Smooth muscle cell (in vitro differentiated cells): Measurements from ENCODE around the gene BOLA2B. TPM values are rescaled to one million over a fixed set of nuclear protein-coding genes. Genes with fewer than 3 reads are reported as not detected.

Experiments used
- DNase-seq: peaks from one replicate; lab custom pipeline; 2025; ENCODE audit not compliant: unreplicated experiment; lab: John Stamatoyannopoulos, UW
- H2AFZ ChIP-seq: fragments of 200-600 bp; sonication (generic); 2 replicates; pipeline ENCODE4 v1.6.0; 2016; ENCODE audit warnings: antibody characterized with exemption, low read depth, mild to moderate bottlenecking
- H3F3A ChIP-seq: fragments of 200-600 bp; sonication (generic); 2 replicates; pipeline ENCODE4 v1.6.0; 2017; ENCODE audit warnings: antibody characterized with exemption, low read depth
- H3K27ac ChIP-seq: fragments of 200-600 bp; sonication (generic); 2 replicates; pipeline ENCODE4 v1.5.1; 2016; ENCODE audit warnings: low read depth, mild to moderate bottlenecking
- H3K27me3 ChIP-seq: fragments of 200-600 bp; sonication (generic); 2 replicates; pipeline ENCODE4 v1.6.1; 2016; ENCODE audit warnings: low read depth, mild to moderate bottlenecking
- H3K36me3 ChIP-seq: fragments of 200-600 bp; sonication (generic); 2 replicates; pipeline ENCODE4 v1.5.1; 2016; ENCODE audit warnings: low read depth
- H3K4me1 ChIP-seq: fragments of 200-600 bp; sonication (generic); 2 replicates; pipeline ENCODE4 v1.5.1; 2016; ENCODE audit warnings: low read depth
- H3K4me2 ChIP-seq: fragments of 200-600 bp; sonication (generic); 2 replicates; pipeline ENCODE4 v1.6.0; 2016; ENCODE audit warnings: mild to moderate bottlenecking
- H3K4me3 ChIP-seq: fragments of 200-600 bp; sonication (generic); 2 replicates; pipeline ENCODE4 v1.5.1; 2016; ENCODE audit warnings: mild to moderate bottlenecking
- H3K79me2 ChIP-seq: fragments of 200-600 bp; sonication (generic); 2 replicates; pipeline ENCODE4 v1.6.0; 2016; ENCODE audit warnings: low read depth, mild to moderate bottlenecking
- H3K9ac ChIP-seq: fragments of 200-600 bp; sonication (generic); 2 replicates; pipeline ENCODE4 v1.6.0; 2016; ENCODE audit warnings: low read depth
- H3K9me3 ChIP-seq: fragments of 200-600 bp; sonication (generic); replicated peaks from 2 replicates; pipeline ENCODE4 v1.5.1; 2016; ENCODE audit warnings: low read depth
- H4K20me1 ChIP-seq: fragments of 200-600 bp; sonication (generic); 2 replicates; pipeline ENCODE4 v1.6.0; 2016; ENCODE audit warnings: low read depth
- CTCF ChIP-seq: fragments of 200-600 bp; sonication (generic); IDR thresholded peaks from 2 replicates; pipeline ENCODE4 v1.5.1; 2017; ENCODE audit warnings: borderline replicate concordance, mild to moderate bottlenecking, antibody characterized with exemption; ENCODE audit not compliant: insufficient read depth, poor library complexity, severe bottlenecking
- WGBS: methylation state at CpG from one replicate; pipeline ENCODE4 v1.1.7; 2016; ENCODE audit warnings: low lambda C conversion rate; 5-methylcytosine and 5-hydroxymethylcytosine counted together
- polyA plus RNA-seq: library from polyadenylated mRNA; unstranded; fragments of >200 nt; fragmentation: Nextera tagmentation; extraction: Ambion mirVana; gene quantifications from 2 replicates; pipeline ENCODE4 v1.2.1, GENCODE V29; 2016
- total RNA-seq: library from RNA; depleted of rRNA; stranded (reverse); fragments of >200 nt; gene quantifications from 2 replicates; pipeline ENCODE4 v1.2.3, GENCODE V29; 2014

The BOLA2B gene
- total and polyA plus RNA-seq, 2 experiments from 2014 or later = 148 to 338 TPM

GRCh38 chr16:30183233-30184095 lies 10.0 kb downstream of the BOLA2B start, which contains the start of gene CORO1A:
Gene CORO1A (plus strand): TSS chr16:30183602. CDS start chr16:30185210, 1,608 bp downstream.
- WGBS = 2% methylated on average over 38 of the region's 81 CpGs
- no peaks in the 10 kb centered on the region for H3K36me3 ChIP-seq
- TF ChIP-seq CTCF = no peak
- peak within 1 kb of the TSS; percentile 69 for H3K4me3 ChIP-seq
- peaks cover 3% of the 10 kb centered on the region for H3F3A ChIP-seq
- H3K79me2 ChIP-seq = no peaks in the 10 kb centered on the region
- H3K27me3 ChIP-seq = no peaks in the 10 kb centered on the region
- no peaks in the 10 kb centered on the region for H3K4me1 ChIP-seq
- no peaks in the 10 kb centered on the region for H4K20me1 ChIP-seq
- H3K9ac ChIP-seq = no peak within 1 kb of the TSS
- peak within 1 kb of the TSS; percentile 96 for H3K4me2 ChIP-seq
- H2AFZ ChIP-seq = peak within 1 kb of the TSS; percentile 97
- no peaks in the 10 kb centered on the region for H3K9me3 ChIP-seq
- H3K27ac ChIP-seq = peak within 1 kb of the TSS; percentile 40
- DNase-seq = peak; percentile 50

- H3K4me2 ChIP-seq = no peak overlapping the region
- no peak overlapping the region for H3K27ac ChIP-seq
- WGBS = 72% methylated on average over 3 of the region's 3 CpGs
- H3K36me3 ChIP-seq = no peaks in the 10 kb centered on the region
- no peak for DNase-seq
- no peaks in the 10 kb centered on the region for H3K79me2 ChIP-seq
- H4K20me1 ChIP-seq = no peaks in the 10 kb centered on the region
- H3K4me3 ChIP-seq = no peak overlapping the region
- H3K9ac ChIP-seq = no peak overlapping the region
- peaks cover 3% of the 10 kb centered on the region for H3F3A ChIP-seq
- no peaks in the 10 kb centered on the region for H3K9me3 ChIP-seq
- TF ChIP-seq CTCF = no peak
- H3K4me1 ChIP-seq = no peaks in the 10 kb centered on the region
- no peak overlapping the region for H2AFZ ChIP-seq
- no peaks in the 10 kb centered on the region for H3K27me3 ChIP-seq
These were observed 12.7 kb downstream of the BOLA2B start for GRCh38 chr16:30180741-30181140.

DNA sequence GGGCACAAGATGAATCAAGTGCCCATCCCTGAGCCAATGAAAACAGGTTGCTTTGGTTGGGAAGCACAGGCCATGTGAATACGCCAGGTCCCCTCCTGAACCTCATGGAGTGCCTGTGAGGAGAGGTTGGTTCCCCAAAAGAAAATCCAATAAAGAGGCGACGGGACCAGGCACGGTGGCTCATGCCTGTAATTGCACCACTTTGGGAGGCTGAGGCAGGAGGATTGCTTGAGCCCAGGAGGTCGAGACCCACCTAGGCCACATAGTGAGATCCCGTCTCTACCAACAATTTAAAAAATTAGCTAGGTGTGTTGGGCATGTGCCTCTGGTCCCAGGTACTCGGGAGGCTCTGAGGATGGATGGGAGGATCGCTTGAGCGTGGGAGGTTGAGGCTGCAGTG lies 13.5 kb downstream of the BOLA2B start:
- Histone ChIP-seq H3K79me2 (no peaks in the 10 kb centered on the region), H3K4me3 (no peak overlapping the region), H3K4me1 (no peaks in the 10 kb centered on the region), H3K27ac (no peak overlapping the region), H4K20me1 (no peaks in the 10 kb centered on the region), H3K27me3 (no peaks in the 10 kb centered on the region), H3F3A (peaks cover 3% of the 10 kb centered on the region), H3K36me3 (no peaks in the 10 kb centered on the region), H3K9ac (no peak overlapping the region), H3K4me2 (no peak overlapping the region), H3K9me3 (no peaks in the 10 kb centered on the region), H2AFZ (no peak overlapping the region)
- 88% methylated on average over 9 of the region's 9 CpGs for WGBS
- TF ChIP-seq CTCF = no peak
- no peak for DNase-seq
